COLO668 (cell line): ENCODE measurements around the gene SUOX.
A peak's percentile ranks its signal among the peaks of the same experiment; 100 is the strongest.
"Not testable (repeated sequence)": the region's sequence is repeated elsewhere in the genome, so short reads cannot be mapped to it uniquely, and the experiment has no call there.

ENCODE experiments used
- DNase-seq: peaks from one replicate; lab custom pipeline; 2025; ENCODE audit not compliant: unreplicated experiment; lab: John Stamatoyannopoulos, UW

SUOX gene

GRCh38 chr12:55982319-55982936, 14.6 kb upstream of the SUOX start:
- no peak for DNase-seq

- no peak for DNase-seq
Observed at GRCh38 chr12:55983232-55983842, 13.7 kb upstream of the SUOX start.

DNA sequence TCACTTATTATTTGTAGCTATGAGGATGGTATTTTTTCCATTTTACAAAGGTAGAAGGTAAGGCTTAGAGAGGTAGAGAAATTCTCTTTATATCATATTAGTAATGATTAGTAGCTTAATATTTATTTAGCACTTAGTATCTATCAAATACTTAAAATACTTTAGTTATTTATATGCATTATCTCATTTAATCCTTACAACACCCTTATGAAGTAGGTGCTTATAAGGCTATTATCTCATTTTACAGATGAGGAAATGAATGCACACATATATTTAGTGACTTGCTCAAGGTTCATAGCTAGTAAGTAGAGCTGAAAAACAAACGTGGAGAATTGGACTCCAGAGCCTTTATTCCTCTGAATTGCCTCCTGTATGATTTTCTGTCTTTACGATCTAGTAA, 12.2 kb upstream of the SUOX start:
- DNase-seq: no peak

DNA sequence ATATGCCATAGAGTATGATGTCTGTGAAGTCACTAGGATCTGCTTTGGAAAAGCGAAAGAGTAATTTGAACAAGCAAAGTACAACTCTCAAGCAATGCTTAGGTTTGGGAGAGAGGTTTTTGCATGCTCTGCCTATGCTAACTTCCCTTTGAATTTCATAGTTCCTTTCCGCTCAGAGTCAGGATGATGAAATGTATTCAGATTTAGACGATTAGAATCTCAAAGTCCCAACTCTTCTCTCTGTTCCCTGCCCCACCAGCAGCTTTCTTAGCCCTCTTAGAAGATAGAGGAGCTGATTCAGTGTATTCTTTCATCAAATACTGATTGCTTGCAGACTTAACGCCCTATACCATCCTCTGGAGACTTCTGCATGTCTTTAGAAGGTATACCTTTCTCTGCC, 11.7 kb upstream of the SUOX start:
- no peak for DNase-seq

DNA sequence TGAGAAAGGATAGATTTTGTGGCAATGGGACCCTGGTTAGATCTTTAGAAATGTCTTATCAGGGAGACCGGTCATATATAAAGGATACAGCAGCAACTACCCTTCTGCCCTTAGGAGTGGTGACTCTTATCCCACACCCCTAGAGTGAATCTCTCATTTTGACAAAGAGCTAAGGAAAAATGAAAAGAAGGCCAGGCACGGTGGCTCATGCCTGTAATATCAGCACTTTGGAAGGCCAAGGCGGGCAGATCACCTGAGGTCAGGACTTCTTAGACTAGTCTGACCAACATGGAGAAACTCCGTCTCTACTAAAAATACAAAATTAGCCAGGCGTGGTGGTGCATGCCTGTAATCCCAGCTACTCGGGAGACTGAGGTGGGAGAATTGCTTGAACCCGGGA, 11.1 kb upstream of the SUOX start:
- DNase-seq: not testable (repeated sequence)

- DNase-seq: no peak
Observed at GRCh38 chr12:55991110-55991509, 6.0 kb upstream of the SUOX start.

- DNase-seq: no peak
Observed at GRCh38 chr12:55993230-55993853, 3.7 kb upstream of the SUOX start.

- no peak for DNase-seq
Observed at GRCh38 chr12:55995366-55995765, 1.7 kb upstream of the SUOX start.

DNA sequence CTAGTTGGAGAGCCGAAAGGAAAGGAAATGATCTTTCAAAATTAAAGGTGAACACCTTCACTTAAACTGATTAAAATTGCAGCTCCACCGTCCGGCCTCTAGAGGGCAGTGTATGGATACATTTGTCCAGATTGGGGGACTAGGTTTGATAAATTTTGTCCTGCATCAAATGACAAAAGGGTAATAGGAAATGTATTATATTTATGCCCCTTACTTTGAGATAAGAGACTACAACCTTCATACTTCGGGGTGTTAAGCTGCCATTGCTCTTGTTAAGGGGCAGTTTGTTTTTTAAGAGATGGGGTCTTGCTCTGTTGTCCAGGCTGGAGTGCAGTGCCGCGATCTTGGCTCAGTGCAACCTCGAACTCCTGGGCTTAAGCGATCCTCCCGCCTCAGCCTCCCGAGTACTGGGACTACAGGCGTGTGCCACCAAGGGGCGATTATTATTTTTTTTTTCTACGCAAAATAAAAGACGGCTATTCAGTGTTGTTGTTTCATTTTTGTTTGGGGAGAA, 818 bp upstream of the SUOX start:
- DNase-seq: peak; percentile 20

- DNase-seq: no peak
Observed at GRCh38 chr12:55997535-55997859, 421 bp downstream of the SUOX start.

- not testable (repeated sequence) for DNase-seq
Observed at GRCh38 chr12:55999522-55999921, 2.4 kb downstream of the SUOX start.

GRCh38 chr12:55999999-56000540, 3.0 kb downstream of the SUOX start:
- not testable (repeated sequence) for DNase-seq

DNA sequence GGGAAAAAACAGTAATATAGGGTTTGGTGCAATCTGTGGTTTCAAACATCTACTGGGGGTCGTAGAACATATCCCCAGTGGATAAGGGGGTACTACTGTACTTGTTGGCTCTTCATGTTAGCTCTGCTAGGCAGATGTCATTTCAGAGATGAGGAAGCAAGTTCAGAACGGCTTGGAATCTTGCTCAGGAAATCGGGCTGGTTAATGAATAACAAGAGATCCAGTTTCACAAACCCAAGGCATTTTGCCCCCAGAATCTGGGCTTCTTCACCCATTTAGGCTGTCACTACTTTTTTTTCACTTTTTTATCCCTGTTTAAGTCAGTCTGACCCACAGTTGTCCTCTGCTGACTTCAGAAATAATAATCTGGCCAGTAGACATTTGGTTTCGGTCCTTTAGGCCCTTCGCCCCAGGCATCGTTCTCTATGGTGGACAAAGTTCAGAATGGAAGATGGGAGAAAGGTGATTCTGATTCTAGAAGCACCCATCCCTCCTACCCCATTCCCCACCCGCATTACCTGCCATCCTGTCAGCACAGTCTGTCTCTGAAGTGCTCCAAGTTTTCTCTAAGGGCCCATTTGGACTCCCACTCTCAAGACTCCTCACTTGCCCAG, 4.5 kb downstream of the SUOX start:
- no peak for DNase-seq

DNA sequence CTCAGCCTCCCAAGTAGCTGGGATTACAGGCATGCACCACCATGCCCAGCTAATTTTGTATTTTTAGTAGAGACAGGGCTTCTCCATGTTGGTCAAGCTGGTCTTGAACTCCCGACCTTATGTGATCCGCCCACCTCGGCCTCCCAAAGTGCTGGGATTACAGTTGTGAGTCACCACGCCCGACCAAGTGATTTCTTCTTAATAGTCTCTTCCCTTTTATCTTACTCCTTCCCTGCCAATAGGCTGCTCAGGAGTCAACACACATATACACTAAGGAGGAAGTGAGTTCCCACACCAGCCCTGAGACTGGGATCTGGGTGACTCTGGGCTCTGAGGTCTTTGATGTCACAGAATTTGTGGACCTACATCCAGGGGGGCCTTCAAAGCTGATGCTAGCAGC, 6.3 kb downstream of the SUOX start:
- not testable (repeated sequence) for DNase-seq

GRCh38 chr12:56004211-56004610, 7.1 kb downstream of the SUOX start:
- no peak for DNase-seq

DNA sequence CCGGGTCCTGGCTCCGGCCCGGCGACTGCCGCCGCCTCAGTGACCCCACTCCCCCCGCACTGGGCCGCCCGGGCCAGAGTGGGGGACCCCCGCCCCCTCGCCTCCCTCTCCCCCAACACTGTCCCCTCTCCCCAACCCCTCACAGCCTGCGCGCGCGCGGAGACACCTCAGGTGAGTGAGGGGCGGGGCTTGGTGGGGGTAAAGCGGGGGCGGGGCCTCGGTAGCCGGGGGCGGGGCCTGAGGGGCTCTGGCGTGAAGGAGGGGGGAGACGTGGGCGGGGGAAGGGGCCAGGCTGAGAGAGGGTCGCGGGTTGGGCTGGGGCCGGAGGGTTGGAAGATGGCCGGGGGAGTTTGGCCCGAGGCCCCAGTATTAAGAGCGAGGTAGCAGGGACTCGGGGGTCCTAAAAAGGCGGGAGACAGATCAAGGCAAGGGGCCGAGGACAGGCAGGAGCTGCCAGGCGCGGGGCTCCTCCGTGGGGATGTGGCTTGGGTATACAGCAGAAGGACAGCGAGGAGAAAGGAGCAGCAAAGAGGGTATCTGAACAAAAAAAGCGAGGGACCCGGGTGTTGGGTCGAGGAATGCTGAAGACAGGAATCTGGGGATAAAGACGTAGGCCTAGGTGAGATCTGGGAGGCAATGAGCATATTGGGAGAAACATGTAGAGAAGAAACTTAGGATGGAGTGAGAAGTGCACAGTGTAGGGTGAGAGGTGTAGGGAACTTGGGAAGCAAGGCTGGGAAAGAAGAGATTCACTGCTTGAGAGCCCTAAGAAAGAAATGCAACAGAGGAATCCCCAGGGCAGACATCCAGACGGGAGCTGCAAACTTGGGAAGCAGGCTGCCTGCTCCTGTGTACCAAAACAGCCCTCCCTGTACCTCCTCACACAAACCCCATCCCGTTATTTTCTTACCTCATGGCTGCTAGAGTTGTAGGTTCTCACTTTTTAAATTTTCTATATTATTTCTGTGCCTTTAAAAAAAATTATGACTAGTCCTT, 10.8 kb downstream of the SUOX start:
- peak; percentile 63 for DNase-seq

DNA sequence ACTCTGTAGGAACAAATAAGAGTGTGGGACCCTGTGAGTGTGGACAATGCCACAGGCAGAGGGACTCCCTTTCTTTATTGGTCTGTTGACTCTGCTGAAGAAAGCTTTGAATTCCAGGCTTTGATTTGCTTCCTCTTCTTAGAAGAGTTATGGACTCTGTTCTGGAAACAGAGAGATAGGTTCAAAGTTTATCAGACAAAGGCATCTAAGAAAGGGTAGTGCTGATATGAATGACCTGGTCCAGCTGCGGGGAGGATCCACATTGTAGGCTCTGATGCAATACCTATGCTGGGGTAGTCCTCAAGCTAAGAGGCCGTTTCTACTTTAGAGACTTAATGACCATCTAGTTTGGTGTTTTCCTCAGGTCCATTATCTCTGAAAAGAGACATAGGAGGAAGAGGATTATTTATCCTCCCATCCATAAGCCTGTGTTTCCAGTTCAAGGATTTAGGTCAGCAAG, 13.1 kb downstream of the SUOX start:
- no peak for DNase-seq

DNA sequence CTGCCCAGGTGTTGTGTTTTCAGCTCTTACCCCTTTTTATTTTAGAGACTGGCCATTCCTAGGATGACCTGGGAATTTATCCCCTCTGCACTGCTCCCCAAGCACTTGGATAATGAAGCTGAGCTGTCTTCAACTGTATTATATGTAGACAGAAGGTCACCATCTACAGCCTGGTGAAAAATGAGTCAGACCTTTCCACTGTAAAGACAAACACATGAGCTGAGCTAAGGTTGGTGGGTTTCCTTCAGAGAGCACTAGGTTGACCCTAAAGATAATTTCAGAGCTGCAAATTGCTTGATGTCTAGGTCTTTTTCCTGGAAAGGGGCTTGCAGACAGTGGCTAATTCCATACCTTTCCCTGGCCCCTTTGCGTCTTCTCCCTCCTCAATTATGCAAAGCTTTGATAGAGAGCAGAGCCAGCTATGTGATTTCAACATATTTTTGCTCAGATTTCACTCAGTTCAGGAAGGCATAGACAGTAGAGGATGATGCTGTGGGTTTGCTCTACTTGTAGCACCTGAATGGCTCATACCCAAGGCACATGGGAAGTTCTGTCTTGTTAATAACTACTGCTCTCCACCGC, 14.5 kb downstream of the SUOX start:
- DNase-seq: no peak

- no peak for DNase-seq
Observed at GRCh38 chr12:56013482-56013881, 16.4 kb downstream of the SUOX start.

DNA sequence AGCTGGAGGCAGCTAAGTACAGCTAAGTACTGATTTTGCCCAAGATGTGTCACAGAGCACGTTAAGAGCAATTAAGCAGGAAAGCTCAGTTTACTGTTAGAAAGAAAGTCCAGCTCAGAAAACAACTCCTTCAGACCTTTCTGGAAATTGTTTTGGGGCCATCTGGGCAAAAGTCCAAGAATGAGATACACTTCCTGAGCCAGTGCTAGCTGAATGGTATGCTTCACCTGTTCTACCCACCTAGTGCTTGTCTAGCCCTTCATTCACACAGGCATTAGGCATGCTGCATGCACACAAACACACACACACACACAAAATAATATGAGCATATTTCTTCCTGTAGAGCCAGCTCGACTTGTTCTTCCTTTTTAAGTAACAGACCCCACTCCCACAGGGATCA, 17.1 kb downstream of the SUOX start:
- DNase-seq: no peak
